ENCODE results near the gene ARHGEF37.

DNA sequence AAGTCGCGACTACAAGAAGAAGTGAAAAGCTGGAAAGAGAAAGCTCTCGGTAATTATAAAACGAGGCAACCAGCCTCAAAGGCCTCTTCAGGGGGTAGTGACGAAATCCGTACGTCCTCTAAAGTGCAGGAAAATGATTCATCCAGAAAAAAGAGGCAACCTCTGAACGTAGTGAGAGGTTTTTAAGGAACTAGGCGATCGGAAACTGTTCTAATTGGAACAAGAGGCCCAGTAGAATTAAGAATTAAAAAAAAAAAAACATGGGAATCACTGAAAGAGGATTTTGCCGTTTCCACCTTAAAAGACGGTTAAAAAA lies 31.1 kb upstream of the ARHGEF37 start:
- TF ChIP-seq, protein P1, sequence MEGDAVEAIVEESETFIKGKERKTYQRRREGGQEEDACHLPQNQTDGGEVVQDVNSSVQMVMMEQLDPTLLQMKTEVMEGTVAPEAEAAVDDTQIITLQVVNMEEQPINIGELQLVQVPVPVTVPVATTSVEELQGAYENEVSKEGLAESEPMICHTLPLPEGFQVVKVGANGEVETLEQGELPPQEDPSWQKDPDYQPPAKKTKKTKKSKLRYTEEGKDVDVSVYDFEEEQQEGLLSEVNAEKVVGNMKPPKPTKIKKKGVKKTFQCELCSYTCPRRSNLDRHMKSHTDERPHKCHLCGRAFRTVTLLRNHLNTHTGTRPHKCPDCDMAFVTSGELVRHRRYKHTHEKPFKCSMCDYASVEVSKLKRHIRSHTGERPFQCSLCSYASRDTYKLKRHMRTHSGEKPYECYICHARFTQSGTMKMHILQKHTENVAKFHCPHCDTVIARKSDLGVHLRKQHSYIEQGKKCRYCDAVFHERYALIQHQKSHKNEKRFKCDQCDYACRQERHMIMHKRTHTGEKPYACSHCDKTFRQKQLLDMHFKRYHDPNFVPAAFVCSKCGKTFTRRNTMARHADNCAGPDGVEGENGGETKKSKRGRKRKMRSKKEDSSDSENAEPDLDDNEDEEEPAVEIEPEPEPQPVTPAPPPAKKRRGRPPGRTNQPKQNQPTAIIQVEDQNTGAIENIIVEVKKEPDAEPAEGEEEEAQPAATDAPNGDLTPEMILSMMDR (IDR thresholded peaks at IDR 0.05), result no peak
- no peak for TF ChIP-seq ZFX (IDR thresholded peaks at IDR 0.05; ENCODE audit: borderline replicate concordance)
